A549 (cell line): ENCODE results near the gene UBAC2.

Experiments used
- CTCF ChIP-seq: fragments of >200 bp; sonication (Bioruptor Twin); formaldehyde crosslinking; IDR thresholded peaks from 3 replicates; pipeline ENCODE4 v1.5.1; 2016
- HDAC2 ChIP-seq: fragments of 200-600 bp; sonication (generic); IDR thresholded peaks from 2 replicates; pipeline ENCODE4 v1.6.1; 2016
- JUN ChIP-seq, 2 experiments: fragments of >200 bp; sonication (Bioruptor Twin); formaldehyde crosslinking; IDR thresholded peaks; 2 replicates in 1 of 2; 3 replicates in 1 of 2; pipeline ENCODE4 v1.6.1; 2016 to 2017
- MYC ChIP-seq: IDR thresholded peaks from 2 replicates; pipeline ENCODE4 v1.6.1; 2012; ENCODE audit warnings: mild to moderate bottlenecking, inconsistent platforms, low read length, improper control_type of control experiment, borderline replicate concordance
- POLR2A ChIP-seq: IDR thresholded peaks from 2 replicates; pipeline ENCODE4 v1.6.1; 2012; ENCODE audit warnings: mild to moderate bottlenecking, low read length
- RFX5 ChIP-seq: fragments of 450-650 bp; IDR thresholded peaks from 2 replicates; pipeline ENCODE4 v1.7.1; 2014; ENCODE audit warnings: antibody characterized with exemption, mild to moderate bottlenecking, moderate library complexity
- RNF2 ChIP-seq: fragments of 200-600 bp; sonication (generic); IDR thresholded peaks from 2 replicates; pipeline ENCODE4 v1.6.1; 2016; ENCODE audit warnings: low read depth, mild to moderate bottlenecking, antibody characterized with exemption, moderate library complexity, borderline replicate concordance
- SMC3 ChIP-seq: fragments of >200 bp; sonication (Bioruptor Twin); formaldehyde crosslinking; IDR thresholded peaks from 3 replicates; pipeline ENCODE4 v1.6.1; 2018; ENCODE audit warnings: inconsistent platforms
- TF ChIP-seq, protein P1 (sequence below): fragments of 200-600 bp; sonication (generic); IDR thresholded peaks from 2 replicates; pipeline ENCODE4 v1.6.1; 2016; ENCODE audit warnings: antibody characterized with exemption, mild to moderate bottlenecking, moderate library complexity

DNA sequence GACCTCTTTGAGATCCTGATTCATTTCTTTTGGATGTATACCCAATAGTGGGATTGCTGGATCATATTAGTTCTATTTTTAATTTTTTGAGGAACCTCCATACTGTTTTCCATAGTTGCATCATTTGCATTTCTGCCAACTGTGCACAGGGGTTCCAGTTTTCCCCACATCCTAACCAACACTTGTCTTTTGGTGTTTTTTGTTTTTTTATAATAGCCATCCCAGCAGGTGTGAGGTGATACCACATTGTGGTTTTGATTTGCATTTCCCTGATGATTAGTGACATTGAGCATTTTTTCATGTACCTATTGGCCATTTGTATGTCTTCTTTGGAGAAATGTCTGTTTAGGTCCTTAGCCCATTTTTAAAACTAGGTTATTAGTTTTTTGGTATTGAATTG, 125.4 kb downstream of the UBAC2 start:
- TF ChIP-seq POLR2A (no peak), SMC3 (no peak), CTCF (no peak), HDAC2 (no peak), RFX5 (no peak), MYC (no peak), RNF2 (no peak), JUN (IDR thresholded peaks at IDR 0.05) (no peak)
- TF ChIP-seq, protein P1, sequence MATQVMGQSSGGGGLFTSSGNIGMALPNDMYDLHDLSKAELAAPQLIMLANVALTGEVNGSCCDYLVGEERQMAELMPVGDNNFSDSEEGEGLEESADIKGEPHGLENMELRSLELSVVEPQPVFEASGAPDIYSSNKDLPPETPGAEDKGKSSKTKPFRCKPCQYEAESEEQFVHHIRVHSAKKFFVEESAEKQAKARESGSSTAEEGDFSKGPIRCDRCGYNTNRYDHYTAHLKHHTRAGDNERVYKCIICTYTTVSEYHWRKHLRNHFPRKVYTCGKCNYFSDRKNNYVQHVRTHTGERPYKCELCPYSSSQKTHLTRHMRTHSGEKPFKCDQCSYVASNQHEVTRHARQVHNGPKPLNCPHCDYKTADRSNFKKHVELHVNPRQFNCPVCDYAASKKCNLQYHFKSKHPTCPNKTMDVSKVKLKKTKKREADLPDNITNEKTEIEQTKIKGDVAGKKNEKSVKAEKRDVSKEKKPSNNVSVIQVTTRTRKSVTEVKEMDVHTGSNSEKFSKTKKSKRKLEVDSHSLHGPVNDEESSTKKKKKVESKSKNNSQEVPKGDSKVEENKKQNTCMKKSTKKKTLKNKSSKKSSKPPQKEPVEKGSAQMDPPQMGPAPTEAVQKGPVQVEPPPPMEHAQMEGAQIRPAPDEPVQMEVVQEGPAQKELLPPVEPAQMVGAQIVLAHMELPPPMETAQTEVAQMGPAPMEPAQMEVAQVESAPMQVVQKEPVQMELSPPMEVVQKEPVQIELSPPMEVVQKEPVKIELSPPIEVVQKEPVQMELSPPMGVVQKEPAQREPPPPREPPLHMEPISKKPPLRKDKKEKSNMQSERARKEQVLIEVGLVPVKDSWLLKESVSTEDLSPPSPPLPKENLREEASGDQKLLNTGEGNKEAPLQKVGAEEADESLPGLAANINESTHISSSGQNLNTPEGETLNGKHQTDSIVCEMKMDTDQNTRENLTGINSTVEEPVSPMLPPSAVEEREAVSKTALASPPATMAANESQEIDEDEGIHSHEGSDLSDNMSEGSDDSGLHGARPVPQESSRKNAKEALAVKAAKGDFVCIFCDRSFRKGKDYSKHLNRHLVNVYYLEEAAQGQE, result no peak
